ENCODE results near the gene TBC1D5.

TBC1D5 gene

GRCh38 chr3:17431484-17432045, 310.9 kb downstream of the TBC1D5 start:
- Histone ChIP-seq H3K4me3 (ENCODE audit: insufficient read depth, low read depth, low read length) (no peak overlapping the region), H3K36me3 (ENCODE audit: control insufficient read depth, insufficient read depth, low read length) (no peaks in the 10 kb centered on the region), H3K27me3 (ENCODE audit: control insufficient read depth, insufficient read depth, low read length, poor library complexity, severe bottlenecking) (no peaks in the 10 kb centered on the region), H3K9me3 (ENCODE audit: control insufficient read depth, low read length) (no peaks in the 10 kb centered on the region), H3K27ac (ENCODE audit: insufficient read depth, low read depth, low read length, poor library complexity, severe bottlenecking) (no peak overlapping the region), H3K4me1 (ENCODE audit: control insufficient read depth, insufficient read depth, low read length) (no peaks in the 10 kb centered on the region)
- 93% methylated on average over 1 of the region's 2 CpGs; no CpG with 5 or more reads in 1 of the 2 experiments for WGBS, 2 experiments

DNA sequence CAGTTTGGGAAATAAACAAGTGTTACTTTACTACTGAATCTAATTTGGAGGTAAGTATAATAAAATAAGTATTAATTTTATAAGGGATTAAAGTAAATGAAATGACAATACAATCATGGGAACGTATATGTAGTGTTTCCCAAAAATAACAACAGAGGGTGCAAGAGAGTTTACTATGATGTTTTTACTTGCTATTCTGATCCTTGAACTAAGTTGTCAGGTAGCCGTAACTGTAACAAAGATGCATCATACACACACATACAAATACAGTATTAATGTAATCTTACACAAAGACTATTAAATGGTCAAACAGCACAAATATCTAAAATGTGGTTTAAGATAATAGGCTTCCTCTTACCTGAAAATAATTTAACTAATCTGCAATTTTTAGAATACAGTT, 311.4 kb downstream of the TBC1D5 start:
- H3K27ac ChIP-seq (ENCODE audit: insufficient read depth, low read depth, low read length, poor library complexity, severe bottlenecking), result no peak overlapping the region
- H3K27me3 ChIP-seq (ENCODE audit: control insufficient read depth, insufficient read depth, low read length, poor library complexity, severe bottlenecking), result no peaks in the 10 kb centered on the region
- H3K9me3 ChIP-seq (ENCODE audit: control insufficient read depth, low read length), result no peaks in the 10 kb centered on the region
- H3K4me1 ChIP-seq (ENCODE audit: control insufficient read depth, insufficient read depth, low read length), result no peaks in the 10 kb centered on the region
- WGBS, 2 experiments, result 14 to 23% methylated on average over 1 of the region's 2 CpGs
- H3K4me3 ChIP-seq (ENCODE audit: insufficient read depth, low read depth, low read length), result no peak overlapping the region
- no peaks in the 10 kb centered on the region for H3K36me3 ChIP-seq (ENCODE audit: control insufficient read depth, insufficient read depth, low read length)

DNA sequence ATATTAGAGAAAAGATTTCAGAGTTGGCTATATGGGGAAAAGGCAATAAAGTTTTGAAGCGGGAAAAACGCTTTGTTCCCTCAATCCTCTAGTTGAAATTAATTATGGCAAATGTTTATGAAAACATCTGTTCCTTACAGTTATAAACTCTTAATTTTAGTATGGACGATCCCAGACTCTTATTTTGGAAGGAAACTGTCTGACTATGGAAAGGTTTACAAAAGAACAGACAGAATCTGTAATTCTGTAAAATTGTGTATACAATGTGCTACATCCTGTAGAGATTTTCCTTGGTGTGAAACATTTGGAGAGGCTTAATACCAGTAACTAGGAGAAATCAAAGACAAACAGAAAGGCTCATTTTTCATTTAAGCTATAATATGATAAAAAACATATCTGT, 311.8 kb downstream of the TBC1D5 start:
- no peaks in the 10 kb centered on the region for H3K27me3 ChIP-seq (ENCODE audit: control insufficient read depth, insufficient read depth, low read length, poor library complexity, severe bottlenecking)
- no peaks in the 10 kb centered on the region for H3K36me3 ChIP-seq (ENCODE audit: control insufficient read depth, insufficient read depth, low read length)
- H3K9me3 ChIP-seq (ENCODE audit: control insufficient read depth, low read length), result no peaks in the 10 kb centered on the region
- H3K4me1 ChIP-seq (ENCODE audit: control insufficient read depth, insufficient read depth, low read length), result no peaks in the 10 kb centered on the region
- 91 to 100% methylated on average over 1 to 3 of the region's 3 CpGs for WGBS, 2 experiments
- no peak overlapping the region for H3K4me3 ChIP-seq (ENCODE audit: insufficient read depth, low read depth, low read length)
- no peak overlapping the region for H3K27ac ChIP-seq (ENCODE audit: insufficient read depth, low read depth, low read length, poor library complexity, severe bottlenecking)

DNA sequence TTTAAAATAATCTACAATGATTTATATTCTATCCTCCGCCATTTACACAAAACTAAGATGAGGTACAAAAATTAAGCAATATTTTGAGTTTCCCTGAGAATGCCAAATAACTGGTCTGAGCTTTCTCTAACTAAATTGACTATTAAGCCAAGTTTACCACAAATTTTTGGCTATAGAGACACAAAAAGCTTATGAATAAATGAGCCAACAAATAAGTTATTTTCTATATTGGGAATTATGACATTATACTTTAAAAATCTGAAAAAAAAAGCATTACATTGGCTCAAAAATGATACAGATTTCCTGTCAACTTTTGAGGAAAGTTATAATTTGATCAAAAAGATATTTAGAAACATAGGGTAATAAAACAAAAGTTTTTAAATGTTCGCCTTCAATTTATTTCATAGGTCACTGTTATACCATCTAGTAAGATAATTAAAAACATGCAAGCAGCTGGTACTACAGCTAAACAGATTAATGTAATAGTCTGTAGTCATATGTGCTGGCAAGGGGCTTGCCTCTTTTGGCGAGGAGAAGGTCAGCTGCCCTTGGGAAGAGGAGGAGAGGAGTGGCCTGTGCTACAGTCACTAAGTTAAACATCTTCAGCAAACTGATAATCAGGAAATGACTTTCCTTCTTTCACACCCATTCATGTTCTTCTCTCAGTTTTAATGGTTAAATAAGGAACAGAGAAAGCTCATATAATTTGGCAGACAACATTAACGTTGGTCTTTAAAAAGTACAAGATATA, 318.5 kb downstream of the TBC1D5 start:
- no peaks in the 10 kb centered on the region for H3K4me1 ChIP-seq (ENCODE audit: control insufficient read depth, insufficient read depth, low read length)
- no peak overlapping the region for H3K27ac ChIP-seq (ENCODE audit: insufficient read depth, low read depth, low read length, poor library complexity, severe bottlenecking)
- no peaks in the 10 kb centered on the region for H3K27me3 ChIP-seq (ENCODE audit: control insufficient read depth, insufficient read depth, low read length, poor library complexity, severe bottlenecking)
- H3K36me3 ChIP-seq (ENCODE audit: control insufficient read depth, insufficient read depth, low read length), result no peaks in the 10 kb centered on the region
- no peaks in the 10 kb centered on the region for H3K9me3 ChIP-seq (ENCODE audit: control insufficient read depth, low read length)
- 73 to 82% methylated on average over 3 of the region's 4 CpGs for WGBS, 2 experiments
- H3K4me3 ChIP-seq (ENCODE audit: insufficient read depth, low read depth, low read length), result no peak overlapping the region

- Histone ChIP-seq H3K27me3 (ENCODE audit: control insufficient read depth, insufficient read depth, low read length, poor library complexity, severe bottlenecking) (no peaks in the 10 kb centered on the region), H3K27ac (ENCODE audit: insufficient read depth, low read depth, low read length, poor library complexity, severe bottlenecking) (no peak overlapping the region), H3K4me1 (ENCODE audit: control insufficient read depth, insufficient read depth, low read length) (no peaks in the 10 kb centered on the region), H3K4me3 (ENCODE audit: insufficient read depth, low read depth, low read length) (no peak overlapping the region), H3K36me3 (ENCODE audit: control insufficient read depth, insufficient read depth, low read length) (no peaks in the 10 kb centered on the region), H3K9me3 (ENCODE audit: control insufficient read depth, low read length) (no peaks in the 10 kb centered on the region)
- no CpG with 5 or more reads among the region's 2 CpGs for WGBS, 2 experiments
Measured at GRCh38 chr3:17422636-17423035, 319.8 kb downstream of the TBC1D5 start.

- Histone ChIP-seq H3K27me3 (ENCODE audit: control insufficient read depth, insufficient read depth, low read length, poor library complexity, severe bottlenecking) (no peaks in the 10 kb centered on the region), H3K9me3 (ENCODE audit: control insufficient read depth, low read length) (no peaks in the 10 kb centered on the region), H3K4me1 (ENCODE audit: control insufficient read depth, insufficient read depth, low read length) (no peaks in the 10 kb centered on the region), H3K4me3 (ENCODE audit: insufficient read depth, low read depth, low read length) (no peak overlapping the region), H3K27ac (ENCODE audit: insufficient read depth, low read depth, low read length, poor library complexity, severe bottlenecking) (no peak overlapping the region), H3K36me3 (ENCODE audit: control insufficient read depth, insufficient read depth, low read length) (no peaks in the 10 kb centered on the region)
- WGBS, 2 experiments, result 89 to 95% methylated on average over 1 of the region's 1 CpG
Measured at GRCh38 chr3:17420668-17421067, 321.8 kb downstream of the TBC1D5 start.

DNA sequence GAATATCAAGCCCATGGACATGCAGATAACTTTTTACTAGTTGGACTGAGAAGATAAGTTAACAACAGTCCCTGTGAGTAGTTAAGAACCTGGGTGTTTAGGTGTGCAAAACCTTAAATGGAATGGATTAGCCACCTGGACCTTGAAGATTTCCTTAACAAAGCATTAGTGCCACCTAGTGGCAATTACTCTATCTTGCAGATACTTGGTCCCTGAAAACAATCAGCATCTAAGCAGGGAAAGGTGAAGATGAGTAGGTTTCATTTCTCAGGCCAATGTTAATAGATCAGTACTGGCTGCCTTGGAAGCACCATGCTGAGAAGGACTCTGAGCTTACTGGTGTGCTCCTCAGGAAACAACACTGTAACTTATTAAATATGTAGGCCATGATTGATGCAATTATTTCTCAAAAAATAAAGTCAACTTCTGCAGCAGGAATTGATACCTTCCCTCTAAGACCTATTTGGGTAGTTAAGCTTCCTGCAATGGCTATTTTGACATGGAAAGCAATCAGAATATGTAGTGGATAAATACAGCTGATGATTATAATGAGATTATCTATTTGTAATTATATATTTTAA, 329.4 kb downstream of the TBC1D5 start:
- Histone ChIP-seq H3K27ac (ENCODE audit: insufficient read depth, low read depth, low read length, poor library complexity, severe bottlenecking) (no peak overlapping the region), H3K4me3 (ENCODE audit: insufficient read depth, low read depth, low read length) (no peak overlapping the region), H3K9me3 (ENCODE audit: control insufficient read depth, low read length) (no peaks in the 10 kb centered on the region)

DNA sequence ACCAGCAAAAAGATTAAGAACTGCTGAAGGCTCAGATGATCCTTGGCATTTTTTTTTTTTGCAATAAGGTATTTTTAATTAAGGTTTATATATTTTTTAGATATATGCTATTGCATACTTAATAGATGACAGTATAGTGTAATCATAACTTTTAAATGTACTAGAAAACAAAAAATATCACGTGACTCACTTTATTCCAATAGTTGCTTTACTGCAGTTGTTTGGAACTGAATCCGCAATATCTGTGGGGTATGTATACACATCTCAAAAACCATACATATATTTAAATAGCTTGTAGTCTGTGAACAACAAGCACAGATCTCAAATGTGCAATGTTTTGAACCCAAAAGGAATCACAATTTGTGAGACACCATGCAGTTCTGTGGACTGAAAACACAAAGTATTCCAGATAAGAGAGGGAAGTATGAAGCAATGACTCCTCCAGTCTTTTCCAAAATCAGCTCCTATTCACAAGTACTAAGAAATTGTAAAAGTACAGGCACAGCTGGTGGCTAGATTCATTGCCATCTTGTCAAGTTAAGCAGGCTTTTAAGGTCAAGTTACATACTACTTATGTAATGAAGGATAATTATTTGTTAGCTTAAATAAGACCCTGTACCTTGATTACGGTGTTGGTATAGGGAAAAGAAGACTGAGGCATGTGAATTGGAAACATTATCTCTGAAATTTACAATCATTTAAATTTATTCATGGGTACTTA, 331.1 kb downstream of the TBC1D5 start:
- Histone ChIP-seq H3K4me3 (ENCODE audit: insufficient read depth, low read depth, low read length) (no peak overlapping the region), H3K36me3 (ENCODE audit: control insufficient read depth, insufficient read depth, low read length) (no peaks in the 10 kb centered on the region), H3K27ac (ENCODE audit: insufficient read depth, low read depth, low read length, poor library complexity, severe bottlenecking) (no peak overlapping the region), H3K4me1 (ENCODE audit: control insufficient read depth, insufficient read depth, low read length) (no peaks in the 10 kb centered on the region), H3K27me3 (ENCODE audit: control insufficient read depth, insufficient read depth, low read length, poor library complexity, severe bottlenecking) (no peaks in the 10 kb centered on the region), H3K9me3 (ENCODE audit: control insufficient read depth, low read length) (no peaks in the 10 kb centered on the region)
- WGBS, 2 experiments, result 94% methylated on average over 3 of the region's 3 CpGs; no CpG with 5 or more reads in 1 of the 2 experiments

More for the DNA sequence above, 329.4 kb downstream of the TBC1D5 start:
- Histone ChIP-seq H3K27me3 (ENCODE audit: control insufficient read depth, insufficient read depth, low read length, poor library complexity, severe bottlenecking) (no peaks in the 10 kb centered on the region), H3K4me1 (ENCODE audit: control insufficient read depth, insufficient read depth, low read length) (no peaks in the 10 kb centered on the region), H3K36me3 (ENCODE audit: control insufficient read depth, insufficient read depth, low read length) (no peaks in the 10 kb centered on the region)

DNA sequence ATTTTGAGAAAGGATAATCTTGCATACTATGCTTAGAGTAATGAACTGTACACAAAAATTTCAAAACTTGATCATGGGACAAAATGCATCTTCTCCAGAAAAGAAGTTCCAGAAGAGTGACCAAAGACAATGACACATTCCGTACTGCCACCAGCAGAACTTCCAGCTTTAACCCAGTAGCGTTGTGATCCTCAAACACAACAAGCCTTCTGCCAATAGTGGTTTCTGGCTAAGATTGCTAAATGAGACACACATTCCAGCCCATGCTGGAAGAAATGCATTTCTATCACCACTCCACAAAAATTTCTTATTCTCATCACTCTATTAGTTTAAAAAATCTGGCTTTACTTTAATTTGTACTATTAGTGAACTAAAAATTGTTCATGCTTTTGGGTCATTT, 334.9 kb downstream of the TBC1D5 start:
- Histone ChIP-seq H3K27ac (ENCODE audit: insufficient read depth, low read depth, low read length, poor library complexity, severe bottlenecking) (no peak overlapping the region), H3K4me1 (ENCODE audit: control insufficient read depth, insufficient read depth, low read length) (no peaks in the 10 kb centered on the region), H3K36me3 (ENCODE audit: control insufficient read depth, insufficient read depth, low read length) (no peaks in the 10 kb centered on the region), H3K4me3 (ENCODE audit: insufficient read depth, low read depth, low read length) (no peak overlapping the region), H3K27me3 (ENCODE audit: control insufficient read depth, insufficient read depth, low read length, poor library complexity, severe bottlenecking) (no peaks in the 10 kb centered on the region), H3K9me3 (ENCODE audit: control insufficient read depth, low read length) (no peaks in the 10 kb centered on the region)
- WGBS, 2 experiments, result 87 to 91% methylated on average over 2 of the region's 2 CpGs

DNA sequence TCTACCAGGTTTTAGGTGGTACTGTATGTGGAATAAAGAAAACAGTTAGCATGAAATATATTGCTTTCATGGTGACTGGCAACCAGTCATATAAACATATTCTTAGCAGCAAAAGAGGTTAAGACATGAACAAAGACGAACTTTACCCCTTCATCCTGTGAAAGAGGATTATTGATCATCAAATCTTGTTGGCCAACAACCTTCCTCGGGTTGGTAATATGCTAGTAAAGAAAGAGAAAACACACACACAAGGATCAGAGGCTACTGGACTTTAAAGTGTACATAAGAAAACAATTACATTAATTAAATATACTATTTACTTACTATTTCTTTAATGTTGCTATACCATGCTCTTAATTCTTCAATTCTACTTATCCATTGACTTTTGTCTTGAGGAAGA, 337.9 kb downstream of the TBC1D5 start:
- Histone ChIP-seq H3K27me3 (ENCODE audit: control insufficient read depth, insufficient read depth, low read length, poor library complexity, severe bottlenecking) (peaks cover 6% of the 10 kb centered on the region), H3K27ac (ENCODE audit: insufficient read depth, low read depth, low read length, poor library complexity, severe bottlenecking) (no peak overlapping the region), H3K4me1 (ENCODE audit: control insufficient read depth, insufficient read depth, low read length) (peaks cover 5% of the 10 kb centered on the region), H3K36me3 (ENCODE audit: control insufficient read depth, insufficient read depth, low read length) (peaks cover 5% of the 10 kb centered on the region), H3K9me3 (ENCODE audit: control insufficient read depth, low read length) (no peaks in the 10 kb centered on the region), H3K4me3 (ENCODE audit: insufficient read depth, low read depth, low read length) (no peak overlapping the region)
- WGBS, 2 experiments, result 76% methylated on average over 2 of the region's 2 CpGs; no CpG with 5 or more reads in 1 of the 2 experiments

All from ectodermal cell (in vitro differentiated cells).